ENCODE results near the gene CELF2.

CELF2 gene

DNA sequence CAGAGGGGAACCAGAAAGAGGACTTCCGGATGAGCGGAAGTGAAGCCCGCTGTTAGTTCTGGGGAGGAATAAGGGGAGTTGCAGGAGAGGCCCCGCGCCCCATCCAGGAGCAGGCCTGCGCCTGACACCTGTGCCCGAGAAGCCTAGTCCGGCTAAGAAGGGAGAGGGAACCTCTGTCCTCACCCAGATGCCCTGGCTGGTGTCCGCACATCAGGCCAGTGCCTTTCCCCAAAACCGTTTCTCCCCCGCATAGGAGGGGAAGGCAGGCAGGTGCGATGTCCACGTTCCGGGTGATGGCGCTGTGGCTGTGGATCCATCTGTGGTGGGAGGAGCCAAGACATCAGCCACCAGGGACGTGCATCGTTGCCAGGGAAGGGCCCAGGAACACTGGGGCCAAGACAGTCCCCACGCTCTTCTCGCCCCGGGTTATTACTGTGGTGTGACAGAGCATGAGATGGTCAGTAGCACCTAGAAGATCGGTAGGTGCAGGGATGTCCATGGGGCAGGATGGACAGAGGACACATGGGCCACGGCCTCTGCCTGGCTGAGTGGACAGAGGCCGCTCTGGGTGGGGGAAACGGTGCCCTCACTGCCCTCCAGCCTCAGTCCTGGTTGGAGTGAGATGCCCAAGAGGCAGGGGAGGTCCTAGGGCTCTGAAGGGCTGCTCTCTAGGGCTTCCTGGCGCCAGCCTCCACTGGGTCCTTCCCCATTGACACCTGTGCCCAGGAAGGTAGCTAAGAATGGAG lies 262.7 kb downstream of the CELF2 start:
- peaks cover 23 to 49% (median 48%) of the 10 kb centered on the region in 3 donors for H3K36me3 ChIP-seq
- no peak for DNase-seq
- intact Hi-C loops (cut with DNase I; ENCODE audit: low total_unique reads) = no loop called here
- H3K27ac ChIP-seq = no peak overlapping the region
- H3K9me3 ChIP-seq = no peaks in the 10 kb centered on the region
- H3K27me3 ChIP-seq = no peaks in the 10 kb centered on the region
- no peaks in the 10 kb centered on the region for H3K4me1 ChIP-seq
- TF ChIP-seq, protein P1, sequence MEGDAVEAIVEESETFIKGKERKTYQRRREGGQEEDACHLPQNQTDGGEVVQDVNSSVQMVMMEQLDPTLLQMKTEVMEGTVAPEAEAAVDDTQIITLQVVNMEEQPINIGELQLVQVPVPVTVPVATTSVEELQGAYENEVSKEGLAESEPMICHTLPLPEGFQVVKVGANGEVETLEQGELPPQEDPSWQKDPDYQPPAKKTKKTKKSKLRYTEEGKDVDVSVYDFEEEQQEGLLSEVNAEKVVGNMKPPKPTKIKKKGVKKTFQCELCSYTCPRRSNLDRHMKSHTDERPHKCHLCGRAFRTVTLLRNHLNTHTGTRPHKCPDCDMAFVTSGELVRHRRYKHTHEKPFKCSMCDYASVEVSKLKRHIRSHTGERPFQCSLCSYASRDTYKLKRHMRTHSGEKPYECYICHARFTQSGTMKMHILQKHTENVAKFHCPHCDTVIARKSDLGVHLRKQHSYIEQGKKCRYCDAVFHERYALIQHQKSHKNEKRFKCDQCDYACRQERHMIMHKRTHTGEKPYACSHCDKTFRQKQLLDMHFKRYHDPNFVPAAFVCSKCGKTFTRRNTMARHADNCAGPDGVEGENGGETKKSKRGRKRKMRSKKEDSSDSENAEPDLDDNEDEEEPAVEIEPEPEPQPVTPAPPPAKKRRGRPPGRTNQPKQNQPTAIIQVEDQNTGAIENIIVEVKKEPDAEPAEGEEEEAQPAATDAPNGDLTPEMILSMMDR (IDR thresholded peaks at IDR 0.05) = no peak
- H3K4me3 ChIP-seq = no peak overlapping the region

- TF ChIP-seq, protein P1 (IDR thresholded peaks at IDR 0.05) = no peak
- Histone ChIP-seq H3K9me3 (no peaks in the 10 kb centered on the region), H3K4me1 (no peaks in the 10 kb centered on the region), H3K27me3 (no peaks in the 10 kb centered on the region), H3K36me3 (peaks cover 18 to 50% (median 48%) of the 10 kb centered on the region in 3 donors), H3K4me3 (no peak overlapping the region), H3K27ac (no peak overlapping the region)
- intact Hi-C loops (cut with DNase I; ENCODE audit: low total_unique reads) = no loop called here
- DNase-seq = no peak
Observed at GRCh38 chr10:11282156-11282555, 264.5 kb downstream of the CELF2 start.

- TF ChIP-seq, protein P1 (IDR thresholded peaks at IDR 0.05) = no peak
- peaks cover 18 to 52% (median 48%) of the 10 kb centered on the region in 3 donors for H3K36me3 ChIP-seq
- no peak for DNase-seq
Observed at GRCh38 chr10:11282661-11283060, 265.0 kb downstream of the CELF2 start.

DNA sequence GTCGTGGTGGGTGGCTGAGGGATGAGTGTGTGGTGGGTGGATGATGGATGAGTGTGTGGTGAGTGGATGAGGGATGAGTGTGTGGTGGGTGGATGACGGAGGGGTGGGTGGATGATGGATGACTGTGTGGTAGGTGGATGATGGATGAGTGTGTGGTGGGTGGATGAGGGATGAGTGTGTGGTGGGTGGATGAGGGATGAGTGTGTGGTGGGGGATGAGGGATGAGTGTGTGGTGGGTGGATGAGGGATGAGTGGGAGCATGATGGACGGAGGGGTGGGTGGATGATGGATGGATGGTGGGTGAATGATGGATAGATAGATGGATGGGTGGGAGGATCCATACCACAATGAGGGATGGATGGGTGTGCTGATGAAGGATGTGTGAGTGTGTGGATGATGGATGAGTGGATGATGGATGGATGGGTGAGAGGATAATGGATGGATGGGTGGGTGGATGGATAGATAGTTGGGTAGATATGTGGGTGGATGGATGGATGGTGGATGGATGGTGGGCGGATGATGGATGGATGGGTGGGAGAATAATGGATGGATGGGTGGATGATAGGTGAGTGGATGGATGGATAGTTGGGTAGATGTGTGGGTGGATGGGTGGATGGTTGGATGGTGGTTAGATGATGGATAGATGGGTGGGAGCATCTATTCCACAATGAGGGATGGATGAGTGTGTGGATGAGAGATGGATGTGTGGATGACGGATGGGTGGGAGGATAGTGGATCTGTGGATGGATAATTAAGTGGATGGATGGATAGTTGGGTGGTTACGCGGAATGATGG lies 266.8 kb downstream of the CELF2 start:
- Histone ChIP-seq H3K9me3 (no peaks in the 10 kb centered on the region), H3K36me3 (peaks cover 36 to 55% (median 55%) of the 10 kb centered on the region in 3 donors), H3K4me3 (no peak overlapping the region), H3K27ac (no peak overlapping the region), H3K27me3 (no peaks in the 10 kb centered on the region), H3K4me1 (no peaks in the 10 kb centered on the region)
- intact Hi-C loops (cut with DNase I; ENCODE audit: low total_unique reads) = no loop called here
- TF ChIP-seq, protein P1 (IDR thresholded peaks at IDR 0.05) = no peak
- no peak for DNase-seq

More at GRCh38 chr10:11282661-11283060, 265.0 kb downstream of the CELF2 start:
- no peak overlapping the region for H3K27ac ChIP-seq
- H3K4me3 ChIP-seq = no peak overlapping the region
- H3K9me3 ChIP-seq = no peaks in the 10 kb centered on the region
- H3K27me3 ChIP-seq = no peaks in the 10 kb centered on the region
- intact Hi-C loops (cut with DNase I; ENCODE audit: low total_unique reads) = no loop called here
- no peaks in the 10 kb centered on the region for H3K4me1 ChIP-seq

DNA sequence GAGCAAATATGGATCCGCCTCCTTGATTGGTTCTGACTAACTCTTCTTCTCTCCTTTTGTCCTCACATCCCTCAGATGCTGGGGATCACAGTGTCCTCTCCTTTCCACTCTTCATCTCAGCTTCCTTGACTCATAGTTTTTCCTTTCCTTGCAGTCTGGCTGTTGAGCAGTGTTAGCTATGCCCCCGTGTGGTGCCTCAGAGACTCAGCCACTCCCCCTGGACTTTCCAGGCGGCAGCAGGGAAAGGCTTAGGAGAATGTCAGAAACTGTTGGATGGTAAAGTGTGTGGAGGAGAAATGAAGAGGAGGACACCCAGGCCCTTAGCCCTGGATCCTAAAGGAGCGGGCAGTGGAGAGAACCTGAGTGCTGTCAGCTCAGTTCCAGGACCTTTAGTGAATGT lies 267.5 kb downstream of the CELF2 start:
- no peaks in the 10 kb centered on the region for H3K9me3 ChIP-seq
- TF ChIP-seq, protein P1 (IDR thresholded peaks at IDR 0.05) = no peak
- DNase-seq = no peak
- peaks cover 36 to 56% (median 54%) of the 10 kb centered on the region in 3 donors for H3K36me3 ChIP-seq
- no peaks in the 10 kb centered on the region for H3K27me3 ChIP-seq
- H3K4me1 ChIP-seq = no peaks in the 10 kb centered on the region
- no peak overlapping the region for H3K27ac ChIP-seq
- no peak overlapping the region for H3K4me3 ChIP-seq
- intact Hi-C loops (cut with DNase I; ENCODE audit: low total_unique reads) = no loop called here
